Neural progenitor cell (in vitro differentiated cells): Measurements from ENCODE around the gene RSPH10B2.

Experiments used
- EZH2 ChIP-seq: fragments of 200-600 bp; sonication (generic); IDR thresholded peaks from 2 replicates; pipeline ENCODE4 v1.6.1; 2017; ENCODE audit warnings: antibody characterized with exemption, mild to moderate bottlenecking, moderate library complexity
- EZH2phosphoT487 ChIP-seq: fragments of 200-600 bp; sonication (generic); IDR thresholded peaks from 2 replicates; pipeline ENCODE4 v1.6.1; 2017; ENCODE audit warnings: antibody characterized with exemption
- TF ChIP-seq, protein P1 (sequence below): fragments of 200-600 bp; sonication (generic); IDR thresholded peaks from 2 replicates; pipeline ENCODE4 v1.5.1; 2017; ENCODE audit warnings: antibody characterized with exemption, mild to moderate bottlenecking

DNA sequence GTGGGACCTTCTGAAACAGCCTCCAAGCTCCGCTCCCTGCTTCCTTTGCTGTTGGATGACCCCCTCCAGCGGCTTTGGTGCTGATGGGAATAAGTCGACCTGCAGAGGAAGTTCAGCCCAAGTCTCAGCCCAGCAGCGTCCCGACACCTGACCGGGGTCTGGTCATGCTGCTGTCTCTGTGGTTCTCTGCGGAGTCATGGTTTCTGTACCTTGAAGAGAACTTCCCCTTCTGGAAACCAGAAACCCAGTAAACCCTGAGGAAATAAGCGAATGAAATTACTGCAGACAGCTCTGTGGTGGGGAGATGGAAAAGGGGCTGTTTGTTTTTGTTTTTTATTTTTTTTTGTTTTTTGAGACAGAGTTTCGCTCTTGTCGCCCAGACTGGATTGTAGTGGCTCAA lies 28.9 kb upstream of the RSPH10B2 start:
- TF ChIP-seq, protein P1, sequence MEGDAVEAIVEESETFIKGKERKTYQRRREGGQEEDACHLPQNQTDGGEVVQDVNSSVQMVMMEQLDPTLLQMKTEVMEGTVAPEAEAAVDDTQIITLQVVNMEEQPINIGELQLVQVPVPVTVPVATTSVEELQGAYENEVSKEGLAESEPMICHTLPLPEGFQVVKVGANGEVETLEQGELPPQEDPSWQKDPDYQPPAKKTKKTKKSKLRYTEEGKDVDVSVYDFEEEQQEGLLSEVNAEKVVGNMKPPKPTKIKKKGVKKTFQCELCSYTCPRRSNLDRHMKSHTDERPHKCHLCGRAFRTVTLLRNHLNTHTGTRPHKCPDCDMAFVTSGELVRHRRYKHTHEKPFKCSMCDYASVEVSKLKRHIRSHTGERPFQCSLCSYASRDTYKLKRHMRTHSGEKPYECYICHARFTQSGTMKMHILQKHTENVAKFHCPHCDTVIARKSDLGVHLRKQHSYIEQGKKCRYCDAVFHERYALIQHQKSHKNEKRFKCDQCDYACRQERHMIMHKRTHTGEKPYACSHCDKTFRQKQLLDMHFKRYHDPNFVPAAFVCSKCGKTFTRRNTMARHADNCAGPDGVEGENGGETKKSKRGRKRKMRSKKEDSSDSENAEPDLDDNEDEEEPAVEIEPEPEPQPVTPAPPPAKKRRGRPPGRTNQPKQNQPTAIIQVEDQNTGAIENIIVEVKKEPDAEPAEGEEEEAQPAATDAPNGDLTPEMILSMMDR: no peak
- TF ChIP-seq EZH2phosphoT487 (no peak), EZH2 (no peak)
